Measurements from ENCODE around the gene ZSWIM1.
A peak's percentile ranks its signal among the peaks of the same experiment; 100 is the strongest.

The ZSWIM1 gene

GRCh38 chr20:45880988-45881788 is at the start of gene ZSWIM1:
Gene ZSWIM1, plus strand, starts transcription at chr20:45881227. Its CDS starts 1,366 bp downstream, at chr20:45882593.
- peak; percentile 97 for DNase-seq (ENCODE audit: low read depth)
- H3K4me3 ChIP-seq (ENCODE audit: control insufficient read depth, low read depth, low read length), result peak within 1 kb of the TSS; percentile 78
- no peak for TF ChIP-seq CTCF (IDR thresholded peaks at IDR 0.05; ENCODE audit: control insufficient read depth, insufficient read depth, low read depth, low read length, missing control alignments)

DNA sequence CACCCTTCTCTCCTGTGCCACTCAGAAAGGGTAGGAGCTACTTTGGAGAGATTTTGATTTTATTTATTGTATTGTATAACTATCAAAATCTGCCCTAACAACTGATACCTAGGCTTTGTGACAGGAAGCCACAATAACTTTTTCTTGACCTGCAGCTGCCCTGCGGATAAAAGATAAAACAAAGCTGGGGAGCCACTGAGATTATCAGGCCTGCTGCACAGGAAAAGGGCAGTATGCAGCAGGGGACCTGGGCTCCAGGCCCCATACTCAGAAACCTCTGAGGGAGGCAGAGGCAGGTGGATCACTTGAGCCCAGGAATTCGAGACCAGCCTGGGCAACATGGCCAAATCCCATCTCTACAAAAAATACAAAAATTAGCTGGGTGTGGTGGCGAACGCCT is 48.4 kb upstream of the ZSWIM1 start:
- H3K4me3 ChIP-seq (ENCODE audit: control insufficient read depth, low read depth, low read length), result no peak overlapping the region
- DNase-seq (ENCODE audit: low read depth), result no peak
- no peak for TF ChIP-seq CTCF (IDR thresholded peaks at IDR 0.05; ENCODE audit: control insufficient read depth, insufficient read depth, low read depth, low read length, missing control alignments)

DNA sequence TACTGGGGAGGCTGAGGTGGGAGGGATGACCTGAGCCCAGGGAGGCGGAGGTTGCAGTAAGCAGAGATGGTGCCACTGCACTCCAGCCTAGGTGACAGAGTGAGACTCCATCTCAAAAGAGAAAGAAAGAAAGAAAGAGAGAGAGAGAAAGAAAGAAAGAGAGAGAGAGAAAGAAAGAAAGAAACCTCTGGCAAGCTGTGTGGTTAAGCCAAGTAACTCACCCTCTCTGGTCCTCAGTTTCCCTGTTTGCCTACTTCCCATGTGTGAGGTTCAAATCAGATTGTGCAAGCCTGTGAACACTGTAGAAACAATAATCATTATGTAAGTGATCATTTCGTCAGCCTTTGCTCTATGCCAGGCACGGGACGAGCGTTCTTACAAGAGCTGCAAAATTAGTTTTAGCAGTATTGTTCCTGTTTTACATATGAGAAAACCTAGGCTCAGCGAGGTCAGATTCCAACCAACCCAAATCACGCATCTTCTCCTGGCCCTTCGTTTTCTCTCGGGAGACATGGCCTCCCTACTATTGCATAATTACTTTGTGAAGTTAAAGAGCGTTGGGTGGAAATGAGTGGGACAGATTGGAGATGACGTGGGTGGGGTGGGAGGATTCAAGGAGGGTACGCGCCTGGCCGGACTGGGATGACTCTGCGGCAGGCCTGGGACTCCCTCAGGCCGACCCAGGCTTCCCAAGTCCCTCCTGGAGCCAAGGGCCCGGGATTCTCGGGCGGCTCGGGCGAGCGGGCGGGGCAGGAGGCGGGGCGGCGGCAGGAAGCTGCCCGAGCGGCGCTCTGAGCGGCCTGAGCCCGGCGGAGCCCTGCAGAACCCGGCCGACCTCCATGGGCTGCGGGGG is 47.8 kb upstream of the ZSWIM1 start, which contains the start of gene SNX21:
SNX21 (plus strand) TSS at position 770 of the 853 bp plus-strand sequence. CDS start 121 bp downstream, outside the sequence.
- peak within 1 kb of the TSS; percentile 73 for H3K4me3 ChIP-seq (ENCODE audit: control insufficient read depth, low read depth, low read length)
- TF ChIP-seq CTCF (IDR thresholded peaks at IDR 0.05; ENCODE audit: control insufficient read depth, insufficient read depth, low read depth, low read length, missing control alignments), result no peak
- peak; percentile 82 for DNase-seq (ENCODE audit: low read depth)

GRCh38 chr20:45833883-45834796 is 46.9 kb upstream of the ZSWIM1 start:
- H3K4me3 ChIP-seq (ENCODE audit: control insufficient read depth, low read depth, low read length), result peak overlapping the region; percentile 73
- no peak for DNase-seq (ENCODE audit: low read depth)
- TF ChIP-seq CTCF (IDR thresholded peaks at IDR 0.05; ENCODE audit: control insufficient read depth, insufficient read depth, low read depth, low read length, missing control alignments), result no peak

DNA sequence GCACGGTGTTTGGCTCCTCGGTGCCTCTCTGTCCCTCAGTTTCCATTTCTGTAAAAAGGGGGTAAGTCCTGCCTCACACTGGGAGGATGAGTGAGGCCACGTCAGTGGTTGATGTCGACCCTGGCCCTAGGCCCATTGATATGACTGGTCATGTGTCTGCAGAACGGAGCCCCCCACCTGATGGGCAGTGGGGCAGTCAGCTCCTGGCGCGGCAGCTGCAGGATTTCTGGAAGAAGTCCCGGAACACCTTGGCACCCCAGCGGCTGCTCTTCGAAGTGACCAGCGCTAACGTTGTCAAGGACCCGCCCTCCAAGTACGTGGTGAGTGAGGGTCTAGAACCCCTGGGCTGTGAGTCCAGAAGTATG is 46.2 kb upstream of the ZSWIM1 start:
- peak overlapping the region; percentile 73 for H3K4me3 ChIP-seq (ENCODE audit: control insufficient read depth, low read depth, low read length)
- TF ChIP-seq CTCF (IDR thresholded peaks at IDR 0.05; ENCODE audit: control insufficient read depth, insufficient read depth, low read depth, low read length, missing control alignments), result no peak
- no peak for DNase-seq (ENCODE audit: low read depth)

GRCh38 chr20:45835329-45835765 is 45.7 kb upstream of the ZSWIM1 start:
- no peak for TF ChIP-seq CTCF (IDR thresholded peaks at IDR 0.05; ENCODE audit: control insufficient read depth, insufficient read depth, low read depth, low read length, missing control alignments)
- H3K4me3 ChIP-seq (ENCODE audit: control insufficient read depth, low read depth, low read length), result peak overlapping the region; percentile 73

More at GRCh38 chr20:45835329-45835765, 45.7 kb upstream of the ZSWIM1 start:
- DNase-seq (ENCODE audit: low read depth), result no peak
